ENCODE results near the gene OR2G2.

DNA sequence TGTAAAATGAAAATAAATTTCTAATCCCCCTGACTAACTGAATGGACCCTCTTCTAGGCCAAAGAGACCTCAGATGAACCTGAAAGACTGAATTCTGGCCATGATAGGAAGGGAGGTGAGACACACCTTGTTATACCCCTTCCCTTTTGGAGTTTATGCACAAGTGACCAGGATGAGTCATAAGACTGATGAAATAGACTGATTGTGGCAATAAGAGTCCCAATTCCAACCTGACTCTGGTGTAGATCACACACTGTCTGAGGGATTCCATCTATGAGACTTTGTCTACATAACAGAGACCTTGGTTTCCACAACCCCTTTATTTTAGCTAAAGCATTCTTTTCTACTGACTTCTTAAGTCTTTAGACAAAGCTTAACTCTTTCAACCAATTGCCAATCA is 13.5 kb upstream of the OR2G2 start:
- TF ChIP-seq, protein P1, sequence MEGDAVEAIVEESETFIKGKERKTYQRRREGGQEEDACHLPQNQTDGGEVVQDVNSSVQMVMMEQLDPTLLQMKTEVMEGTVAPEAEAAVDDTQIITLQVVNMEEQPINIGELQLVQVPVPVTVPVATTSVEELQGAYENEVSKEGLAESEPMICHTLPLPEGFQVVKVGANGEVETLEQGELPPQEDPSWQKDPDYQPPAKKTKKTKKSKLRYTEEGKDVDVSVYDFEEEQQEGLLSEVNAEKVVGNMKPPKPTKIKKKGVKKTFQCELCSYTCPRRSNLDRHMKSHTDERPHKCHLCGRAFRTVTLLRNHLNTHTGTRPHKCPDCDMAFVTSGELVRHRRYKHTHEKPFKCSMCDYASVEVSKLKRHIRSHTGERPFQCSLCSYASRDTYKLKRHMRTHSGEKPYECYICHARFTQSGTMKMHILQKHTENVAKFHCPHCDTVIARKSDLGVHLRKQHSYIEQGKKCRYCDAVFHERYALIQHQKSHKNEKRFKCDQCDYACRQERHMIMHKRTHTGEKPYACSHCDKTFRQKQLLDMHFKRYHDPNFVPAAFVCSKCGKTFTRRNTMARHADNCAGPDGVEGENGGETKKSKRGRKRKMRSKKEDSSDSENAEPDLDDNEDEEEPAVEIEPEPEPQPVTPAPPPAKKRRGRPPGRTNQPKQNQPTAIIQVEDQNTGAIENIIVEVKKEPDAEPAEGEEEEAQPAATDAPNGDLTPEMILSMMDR (IDR thresholded peaks at IDR 0.05): no peak
- no peak for TF ChIP-seq POLR2A (IDR thresholded peaks at IDR 0.05)

All from stomach (tissue), 4 donors.